Small intestine (tissue), 7 donors: Measurements from ENCODE around the gene MAP7. TPM values are rescaled to one million over a fixed set of nuclear protein-coding genes. Genes with fewer than 3 reads are reported as not detected.
A peak's percentile ranks its signal among the peaks of the same experiment; 100 is the strongest.
"Not testable (repeated sequence)": the region's sequence is repeated elsewhere in the genome, so short reads cannot be mapped to it uniquely, and the experiment has no call there.

Source experiments
- DNase-seq, 2 donors: peaks; one replicate each; pipeline versions ENCODE4 v3.0.0 to v3.0.0-alpha.2; 2013
- FAIRE-seq: peaks from 2 replicates; lab custom pipeline; 2012; peaks lifted over from hg19 to GRCh38; lab: Jason Lieb, UNC
- H3K27ac ChIP-seq, 3 donors: one replicate each; pipeline ENCODE4 v1.5.1; 2013; ENCODE audit warnings: low read length in 2 of 3, mild to moderate bottlenecking in 2 of 3, control low read depth in 1 of 3, inconsistent platforms in 1 of 3, low read depth in 1 of 3, moderate library complexity in 1 of 3
- H3K27me3 ChIP-seq, 3 donors: one replicate each; pipeline ENCODE4 v1.6.1; 2013; ENCODE audit warnings: low read length in 3 of 3, inconsistent platforms in 1 of 3; ENCODE audit not compliant: control insufficient read depth in 3 of 3, insufficient read depth in 3 of 3
- H3K36me3 ChIP-seq, 3 donors: one replicate each; pipeline ENCODE4 v1.6.1; 2013; ENCODE audit warnings: low read length in 3 of 3, inconsistent platforms in 1 of 3, low read depth in 1 of 3, mild to moderate bottlenecking in 1 of 3, moderate library complexity in 1 of 3; ENCODE audit not compliant: control insufficient read depth in 3 of 3, insufficient read depth in 2 of 3
- H3K4me1 ChIP-seq, 3 donors: one replicate each; pipeline ENCODE4 v1.6.1; 2013; ENCODE audit warnings: low read length in 2 of 3, inconsistent platforms in 1 of 3, low read depth in 1 of 3, mild to moderate bottlenecking in 1 of 3, moderate library complexity in 1 of 3; ENCODE audit not compliant: control insufficient read depth in 3 of 3, insufficient read depth in 2 of 3
- H3K4me3 ChIP-seq, 3 donors: one replicate each; pipeline ENCODE4 v1.5.1; 2013; ENCODE audit warnings: low read length in 3 of 3, control low read depth in 1 of 3, inconsistent platforms in 1 of 3, low read depth in 1 of 3, mild to moderate bottlenecking in 1 of 3, moderate library complexity in 1 of 3
- H3K9me3 ChIP-seq, 2 donors: one replicate each; pipeline ENCODE4 v1.6.1; 2013; ENCODE audit warnings: low read depth in 1 of 2, low read length in 1 of 2; ENCODE audit not compliant: control insufficient read depth in 2 of 2, insufficient read depth in 1 of 2
- WGBS, 3 donors: extraction: QIAGEN DNeasy Blood & Tissue Kit; methylation state at CpG; one replicate each; pipeline ENCODE4 v1.1.7; 2013; 5-methylcytosine and 5-hydroxymethylcytosine counted together
- polyA plus RNA-seq, 4 donors: library from polyadenylated mRNA; stranded (reverse) in 3 of 4; unstranded in 1 of 4; fragments of 200-250 nt in 3 of 4; fragments of 120-200 nt in 1 of 4; gene quantifications; one replicate each; pipeline versions ENCODE4 v1.2.1 to v1.2.3, GENCODE V29; 2013
- donor health status: healthy with polysubstance abuse.
- donor health status: control.
- donor health status: control.
- donor health status: Bipolar disorder and iron deficiency.
- donor health status: healthy.

MAP7 gene
- polyA plus RNA-seq, 4 donors: 18.3 to 45.6 (median 21.4) TPM

DNA sequence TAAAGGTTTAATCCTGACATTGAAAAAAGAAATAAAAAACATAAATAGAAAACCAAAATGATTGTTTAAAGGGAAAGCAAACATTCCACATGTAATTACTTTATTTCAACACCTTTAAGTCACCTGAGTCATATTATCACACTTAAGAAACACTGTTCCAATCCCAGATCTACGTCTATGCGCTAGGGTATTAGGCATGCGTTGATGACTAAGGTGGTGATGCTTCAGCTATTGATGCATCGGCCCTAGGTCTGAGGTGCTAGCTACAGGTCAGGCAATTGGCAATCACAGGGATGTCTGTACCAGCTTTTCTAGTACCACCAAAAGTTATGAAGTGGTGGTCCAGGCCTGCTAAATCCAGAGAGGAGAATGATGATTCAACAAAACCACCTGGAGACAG is 162.9 kb downstream of the MAP7 start:
- no peak overlapping the region for H3K27ac ChIP-seq
- 91 to 97% (median 95%) methylated on average over 4 of the region's 4 CpGs for WGBS, 3 donors
- no peaks in the 10 kb centered on the region for H3K4me1 ChIP-seq
- DNase-seq (no peak), FAIRE-seq (no peak)
- peaks cover 0 to 20% (median 2%) of the 10 kb centered on the region in 3 donors for H3K36me3 ChIP-seq
- H3K9me3 ChIP-seq: no peaks in the 10 kb centered on the region
- no peaks in the 10 kb centered on the region for H3K27me3 ChIP-seq
- no peak overlapping the region for H3K4me3 ChIP-seq

- 67 to 88% (median 81%) methylated on average over 9 of the region's 9 CpGs for WGBS, 3 donors
- no peak overlapping the region for H3K4me3 ChIP-seq
- FAIRE-seq (no peak), DNase-seq (no peak)
- no peaks in the 10 kb centered on the region for H3K4me1 ChIP-seq
- no peaks in the 10 kb centered on the region for H3K27me3 ChIP-seq
- H3K9me3 ChIP-seq: no peaks in the 10 kb centered on the region
- peaks cover 0 to 13% (median 2%) of the 10 kb centered on the region in 3 donors for H3K36me3 ChIP-seq
- no peak overlapping the region for H3K27ac ChIP-seq
Observed at GRCh38 chr6:136383268-136383937, 166.8 kb downstream of the MAP7 start.

- Histone ChIP-seq H3K4me3 (no peak overlapping the region), H3K27ac (no peak overlapping the region), H3K36me3 (peaks cover 0 to 12% (median 2%) of the 10 kb centered on the region in 3 donors), H3K9me3 (no peaks in the 10 kb centered on the region), H3K4me1 (no peaks in the 10 kb centered on the region), H3K27me3 (no peaks in the 10 kb centered on the region)
- DNase-seq (no peak), FAIRE-seq (peak; percentile 61)
Observed at GRCh38 chr6:136382676-136383252, 167.5 kb downstream of the MAP7 start.

- no peak for FAIRE-seq
- peak; percentile 28 to 44 for DNase-seq
- no peak overlapping the region for H3K4me3 ChIP-seq
Observed at GRCh38 chr6:136378888-136379287, 171.3 kb downstream of the MAP7 start.

GRCh38 chr6:136375836-136376235 is 174.4 kb downstream of the MAP7 start:
- DNase-seq, H3K9me3 ChIP-seq, H3K27me3 ChIP-seq, H3K27ac ChIP-seq, FAIRE-seq, H3K4me1 ChIP-seq, H3K4me3 ChIP-seq: not testable (repeated sequence)
- WGBS, 3 donors: 93 to 98% (median 96%) methylated on average over 4 of the region's 4 CpGs
- peaks cover 0 to 15% (median 6%) of the 10 kb centered on the region in 3 donors for H3K36me3 ChIP-seq

More at GRCh38 chr6:136378888-136379287, 171.3 kb downstream of the MAP7 start:
- Histone ChIP-seq H3K27me3 (no peaks in the 10 kb centered on the region), H3K36me3 (peaks cover 0 to 9% (median 3%) of the 10 kb centered on the region in 3 donors), H3K9me3 (no peaks in the 10 kb centered on the region), H3K27ac (no peak overlapping the region), H3K4me1 (no peaks in the 10 kb centered on the region)

- DNase-seq (no peak), FAIRE-seq (no peak)
- Histone ChIP-seq H3K4me1 (no peaks in the 10 kb centered on the region), H3K9me3 (no peaks in the 10 kb centered on the region), H3K4me3 (no peak overlapping the region), H3K27ac (no peak overlapping the region), H3K36me3 (peaks cover 0 to 12% (median 4%) of the 10 kb centered on the region in 3 donors), H3K27me3 (no peaks in the 10 kb centered on the region)
- WGBS, 3 donors: 75 to 90% (median 82%) methylated on average over 2 of the region's 2 CpGs
Observed at GRCh38 chr6:136371959-136372358, 178.3 kb downstream of the MAP7 start.

- Histone ChIP-seq H3K27me3 (no peaks in the 10 kb centered on the region), H3K9me3 (no peaks in the 10 kb centered on the region), H3K4me3 (no peak overlapping the region), H3K36me3 (peaks cover 0 to 9% (median 4%) of the 10 kb centered on the region in 3 donors), H3K27ac (no peak overlapping the region), H3K4me1 (no peaks in the 10 kb centered on the region)
- 78 to 83% (median 81%) methylated on average over 4 of the region's 4 CpGs for WGBS, 3 donors
- FAIRE-seq (no peak), DNase-seq (no peak)
Observed at GRCh38 chr6:136370988-136371728, 179.1 kb downstream of the MAP7 start.

DNA sequence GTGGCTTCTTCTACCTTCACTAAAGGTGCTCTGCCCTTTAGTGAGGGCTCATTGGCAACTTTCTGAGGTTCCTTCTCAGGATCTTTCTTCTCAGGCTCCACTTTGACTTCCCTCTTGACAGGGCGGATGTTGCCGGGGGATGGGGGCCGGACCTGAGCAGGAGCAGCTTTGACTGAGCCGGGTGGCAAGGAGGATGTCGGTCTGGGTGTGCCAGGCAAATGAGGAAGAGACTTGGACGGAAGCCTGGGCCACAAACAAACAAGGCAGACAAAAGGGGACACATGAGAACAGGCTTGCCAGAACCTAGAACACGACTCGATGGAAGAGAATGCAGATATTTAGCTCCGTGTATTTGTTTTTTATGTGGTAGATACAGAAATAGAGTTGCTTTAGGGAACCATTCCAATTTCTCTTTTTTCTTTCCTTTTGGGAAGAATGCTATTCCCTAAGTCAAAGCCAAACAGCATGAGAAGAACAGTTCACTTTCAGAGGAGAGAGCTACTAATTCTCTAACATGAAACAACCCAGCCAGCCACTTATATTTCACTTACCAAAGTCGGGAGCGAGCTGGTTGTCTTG is 184.4 kb downstream of the MAP7 start:
- Histone ChIP-seq H3K27me3 (no peaks in the 10 kb centered on the region), H3K4me3 (no peak overlapping the region), H3K36me3 (peaks cover under 1 to 33% (median 6%) of the 10 kb centered on the region in 3 donors), H3K4me1 (no peaks in the 10 kb centered on the region), H3K27ac (no peak overlapping the region), H3K9me3 (no peaks in the 10 kb centered on the region)
- 60 to 83% (median 76%) methylated on average over 11 of the region's 11 CpGs for WGBS, 3 donors
- DNase-seq (peak in 1 of 2 donors; percentile 1), FAIRE-seq (no peak)
